ENCODE data around the gene SPINK1.
"Not testable (repeated sequence)": the region's sequence is repeated elsewhere in the genome, so short reads cannot be mapped to it uniquely, and the experiment has no call there.

Gene SPINK1

DNA sequence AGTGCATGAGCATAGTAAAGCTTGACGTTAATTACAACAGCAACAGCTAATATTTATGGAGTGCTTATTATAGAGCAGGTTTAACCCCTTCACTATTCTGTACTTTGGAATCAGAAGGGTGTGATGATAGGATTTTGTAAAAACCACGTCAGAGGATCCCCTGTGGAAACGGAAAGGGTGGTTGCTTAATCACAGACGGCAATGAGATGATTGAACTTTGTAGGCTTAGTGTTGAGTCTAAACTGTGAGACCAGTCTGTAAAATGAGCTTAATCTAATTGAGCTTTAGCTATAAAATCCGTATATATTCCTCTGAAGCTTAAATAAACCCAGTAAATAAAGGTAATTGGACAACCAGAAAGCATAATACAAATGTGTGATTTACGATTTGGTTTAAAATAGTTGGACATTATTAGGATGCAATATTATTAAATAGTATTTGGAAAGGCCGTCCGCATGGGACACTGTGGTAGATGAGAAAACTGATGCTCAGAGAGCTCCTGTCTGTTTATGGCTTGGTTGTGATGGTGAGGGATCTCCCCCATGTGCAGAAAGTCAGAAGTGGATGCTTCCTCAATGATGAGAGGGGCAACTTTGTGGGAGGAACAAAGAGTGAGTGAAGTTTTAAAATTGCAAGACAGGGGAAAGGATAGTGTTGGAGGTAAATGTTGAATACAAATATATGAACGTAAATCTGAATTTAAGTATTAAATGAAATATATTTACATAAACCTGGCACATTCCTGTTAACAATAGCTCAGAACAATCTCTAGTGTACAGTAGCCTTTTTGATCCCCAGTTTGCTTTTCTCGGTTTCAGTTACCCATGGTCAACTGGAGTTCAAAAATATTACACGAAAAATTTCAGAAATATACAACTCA, 23.7 kb upstream of the SPINK1 start:
- no peak for DNase-seq (ENCODE audit: low read depth in 2 of 2)

- DNase-seq (ENCODE audit: low read depth in 2 of 2) = no peak
Observed at GRCh38 chr5:147854331-147854730, 22.9 kb upstream of the SPINK1 start.

- DNase-seq (ENCODE audit: low read depth in 2 of 2) = no peak
Observed at GRCh38 chr5:147853372-147853987, 22.0 kb upstream of the SPINK1 start.

GRCh38 chr5:147852365-147852764, 20.9 kb upstream of the SPINK1 start:
- DNase-seq (ENCODE audit: low read depth in 2 of 2) = no peak

GRCh38 chr5:147851578-147851977, 20.1 kb upstream of the SPINK1 start:
- DNase-seq (ENCODE audit: low read depth in 2 of 2) = no peak

DNA sequence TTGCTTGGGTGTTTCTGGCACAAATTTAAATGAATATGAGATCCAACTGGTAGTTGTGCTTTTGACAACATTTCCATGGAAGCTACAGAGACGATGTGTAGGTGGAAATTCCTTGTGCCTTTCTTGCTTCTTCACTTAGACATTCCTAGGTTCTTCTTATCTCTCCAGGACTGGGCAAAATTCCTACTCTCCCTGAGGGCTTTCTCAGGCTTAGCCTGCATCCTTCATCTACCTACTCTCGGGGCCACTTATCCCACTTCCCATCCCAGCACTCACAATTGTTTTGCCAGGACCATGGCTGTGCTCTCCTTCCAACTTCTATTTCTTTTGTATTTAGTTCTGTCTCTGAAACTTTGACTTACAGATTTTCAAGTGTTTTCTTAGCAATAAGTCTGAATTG, 17.8 kb upstream of the SPINK1 start:
- no peak for DNase-seq (ENCODE audit: low read depth in 2 of 2)

DNA sequence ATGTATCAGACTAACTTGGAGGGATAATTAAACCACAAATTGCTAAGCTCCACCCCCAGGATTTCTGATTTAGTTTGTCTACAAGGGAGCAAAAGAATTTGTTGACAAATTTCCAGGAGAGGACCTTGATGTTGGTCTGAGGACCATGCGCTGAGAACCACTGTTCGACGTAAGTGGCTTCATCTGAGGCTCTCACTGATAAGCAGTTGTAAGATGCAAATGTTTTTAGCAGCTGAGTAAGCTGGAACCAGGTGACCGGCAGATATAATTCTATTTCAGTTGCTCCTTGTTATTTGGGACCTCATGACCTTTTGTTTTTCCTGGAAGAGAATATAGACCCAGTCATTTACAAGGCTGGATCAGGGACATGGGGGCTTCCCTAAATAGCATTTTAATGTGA, 14.1 kb upstream of the SPINK1 start:
- DNase-seq (ENCODE audit: low read depth in 2 of 2) = no peak

GRCh38 chr5:147844846-147845245, 13.4 kb upstream of the SPINK1 start:
- no peak for DNase-seq (ENCODE audit: low read depth in 2 of 2)

- no peak for DNase-seq (ENCODE audit: low read depth in 2 of 2)
Observed at GRCh38 chr5:147842869-147843268, 11.4 kb upstream of the SPINK1 start.

DNA sequence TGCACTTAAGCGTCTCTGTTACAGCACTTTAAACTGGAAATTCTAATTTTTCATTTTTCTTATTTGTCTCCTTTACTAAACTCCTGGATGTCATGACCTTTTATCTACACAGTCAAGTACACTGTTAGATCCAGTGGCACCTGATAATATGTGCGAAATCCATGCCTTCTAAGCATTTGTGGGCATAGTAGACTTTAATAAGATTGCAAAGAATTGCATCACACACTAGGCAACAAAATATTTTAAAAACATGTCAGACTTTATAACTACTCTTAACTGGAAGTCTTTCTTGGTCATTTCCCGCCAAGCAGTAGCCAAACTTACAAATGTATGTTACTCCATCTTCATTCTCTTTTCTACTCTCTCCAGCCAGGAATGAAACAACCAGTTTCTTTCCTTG, 5.0 kb upstream of the SPINK1 start:
- no peak for DNase-seq (ENCODE audit: low read depth in 2 of 2)

DNA sequence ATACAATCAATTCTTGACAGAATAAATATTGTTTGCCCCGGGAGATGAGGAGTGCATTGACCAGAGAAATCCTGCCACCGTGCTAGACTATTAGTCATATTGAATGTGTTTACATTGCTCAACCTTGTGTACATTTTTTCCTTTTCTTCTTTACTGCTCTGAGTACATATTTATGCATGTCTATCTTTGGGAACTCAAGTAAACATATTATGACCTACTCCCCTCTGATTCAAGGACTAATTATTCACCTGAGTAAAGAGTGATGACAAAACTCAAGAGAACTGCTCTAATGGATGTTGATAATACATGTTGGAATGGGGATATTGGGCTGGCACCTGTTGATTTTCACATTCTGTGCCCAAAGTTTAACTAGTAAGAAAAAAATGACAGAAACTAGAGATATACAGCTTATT, 3.9 kb upstream of the SPINK1 start:
- no peak for DNase-seq (ENCODE audit: low read depth in 2 of 2)

DNA sequence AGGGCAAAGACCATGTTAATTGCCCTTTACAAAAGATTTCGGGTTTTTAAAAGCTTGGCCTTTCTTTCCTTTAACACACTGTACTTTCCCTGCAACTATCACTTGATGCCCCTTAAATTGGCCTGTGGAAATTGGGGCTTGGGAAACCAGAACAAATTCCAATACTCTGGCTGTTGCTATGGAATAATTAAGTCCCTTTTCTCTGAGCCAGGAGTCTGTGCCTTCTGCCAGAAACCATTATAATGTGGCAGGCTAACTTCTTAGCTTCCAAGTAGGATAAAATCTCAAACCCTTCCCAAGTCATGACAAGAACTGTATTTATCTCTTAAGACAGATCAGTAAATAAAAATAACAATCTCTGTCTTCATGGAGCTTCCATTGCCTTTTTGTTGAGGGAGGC, 1.1 kb upstream of the SPINK1 start:
- no peak for DNase-seq (ENCODE audit: low read depth in 2 of 2)

DNA sequence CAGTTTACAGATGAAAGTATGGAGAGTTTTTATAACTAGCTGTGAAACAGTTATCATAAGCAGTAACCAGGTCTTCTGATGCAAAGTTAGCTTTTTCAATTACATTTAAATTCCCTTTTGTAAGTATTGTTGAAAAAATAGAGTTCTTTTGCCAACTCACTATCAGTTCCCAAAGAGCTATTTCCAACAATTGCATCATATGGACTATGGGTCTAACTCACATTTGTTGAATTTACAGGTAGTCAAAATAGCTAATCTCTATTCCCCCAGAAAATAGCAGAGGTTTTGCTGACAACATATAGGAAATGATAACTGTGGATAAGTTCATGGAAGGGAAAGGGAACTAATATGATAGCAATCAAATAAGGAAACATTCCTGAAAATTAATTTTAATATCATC, 1.4 kb downstream of the SPINK1 start:
- DNase-seq (ENCODE audit: low read depth in 2 of 2) = no peak

DNA sequence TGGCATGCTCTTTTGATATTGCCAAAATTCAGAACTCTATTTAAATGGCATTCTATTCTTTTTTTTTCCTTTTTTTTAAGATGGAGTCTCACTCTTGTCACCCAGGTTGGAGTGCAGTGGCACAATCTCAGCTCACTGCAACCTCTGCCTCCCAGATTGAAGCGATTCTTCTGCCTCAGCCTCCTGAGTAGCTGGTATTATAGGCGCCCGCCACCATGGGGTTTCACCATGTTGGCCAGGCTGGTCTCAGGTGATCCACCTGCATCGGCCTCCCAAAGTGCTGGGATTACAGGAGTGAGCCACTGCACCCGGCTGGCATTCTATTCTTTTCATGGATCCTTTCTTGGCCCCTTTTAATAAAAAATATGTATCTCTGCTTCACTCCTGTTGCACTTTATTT, 4.5 kb downstream of the SPINK1 start:
- not testable (repeated sequence) for DNase-seq (ENCODE audit: low read depth in 2 of 2)

DNA sequence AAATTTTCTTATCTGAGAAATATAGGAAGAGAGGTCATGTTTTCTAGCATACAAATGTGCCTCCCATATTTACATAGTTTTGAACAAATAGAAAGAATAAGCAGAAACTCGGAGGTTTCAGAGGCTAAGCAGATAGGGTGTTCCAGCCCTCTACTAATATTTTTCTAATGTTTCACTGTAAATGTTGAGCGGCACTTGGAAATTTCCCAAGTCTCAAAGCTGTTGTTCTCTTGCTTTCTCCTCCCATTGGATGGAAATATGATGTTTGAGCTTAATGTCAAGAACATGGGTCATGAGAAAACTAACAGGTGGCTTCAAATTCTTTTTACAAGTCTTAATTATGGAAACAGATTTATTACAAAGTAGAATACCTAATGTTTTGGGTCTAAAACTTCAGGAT, 5.1 kb downstream of the SPINK1 start:
- no peak for DNase-seq (ENCODE audit: low read depth in 2 of 2)

GRCh38 chr5:147822686-147823491, 8.6 kb downstream of the SPINK1 start:
- peak; percentile 4 to 5 for DNase-seq (ENCODE audit: low read depth in 2 of 2)

- DNase-seq (ENCODE audit: low read depth in 2 of 2) = not testable (repeated sequence)
Observed at GRCh38 chr5:147822222-147822621, 9.2 kb downstream of the SPINK1 start.

DNA sequence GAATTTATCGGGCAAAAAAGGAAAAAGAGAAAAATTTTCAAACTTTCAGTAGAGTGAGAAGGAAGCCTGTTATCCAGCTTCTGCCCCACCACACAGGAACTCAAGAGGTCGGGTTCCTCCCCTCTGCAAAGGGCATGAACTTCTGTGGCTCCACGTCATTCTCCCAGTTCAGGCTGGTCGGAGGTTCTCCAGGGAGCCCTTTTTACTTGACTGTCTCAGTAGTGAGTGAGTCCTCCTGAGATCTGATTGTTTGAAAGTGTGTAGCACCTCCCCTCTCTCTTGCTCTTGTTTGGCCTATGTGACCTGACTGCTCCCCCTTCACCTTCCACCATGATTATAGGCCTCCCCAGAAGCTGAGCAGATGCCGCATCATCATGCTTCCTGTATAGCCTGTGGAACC, 9.7 kb downstream of the SPINK1 start:
- DNase-seq (ENCODE audit: low read depth in 2 of 2) = no peak

DNA sequence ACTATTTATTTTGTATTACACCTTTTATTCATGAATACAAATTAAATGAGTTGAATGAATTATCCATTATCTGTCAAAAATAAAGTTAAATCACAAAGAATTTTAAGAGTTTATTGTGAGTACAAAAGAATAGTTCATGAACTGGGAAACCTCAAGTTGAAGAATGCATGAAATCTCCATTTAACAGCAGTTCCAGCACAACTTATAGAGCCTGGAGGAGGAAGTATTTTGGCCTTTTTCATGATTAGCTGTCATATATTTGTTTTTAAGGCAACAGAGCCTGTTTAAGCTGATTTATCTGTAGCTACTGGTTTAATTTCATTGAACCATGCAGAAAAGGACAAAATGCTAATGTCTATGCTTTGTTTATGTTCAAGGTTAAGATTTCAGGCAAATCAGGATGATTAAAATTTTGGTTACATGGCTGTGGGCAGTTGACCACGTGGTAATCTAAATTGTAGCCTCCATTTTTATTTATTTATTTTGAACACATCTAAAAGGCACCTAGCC, 12.2 kb downstream of the SPINK1 start:
- no peak for DNase-seq (ENCODE audit: low read depth in 2 of 2)

GRCh38 chr5:147818290-147818689, 13.2 kb downstream of the SPINK1 start:
- DNase-seq (ENCODE audit: low read depth in 2 of 2) = no peak

GRCh38 chr5:147813696-147814095, 17.8 kb downstream of the SPINK1 start:
- DNase-seq (ENCODE audit: low read depth in 2 of 2) = no peak

Measured in stimulated activated CD4-positive, alpha-beta T cell treated with anti-CD3 and anti-CD28 coated beads, Interleukin-4, amount 100 ng/mL, for 48 hours (primary cell).